HEK293 (cell line): Measurements from ENCODE around the gene WSB2.

Experiments used
- TCF7L2 ChIP-seq: IDR thresholded peaks from 2 replicates; pipeline ENCODE4 v1.6.1; 2011; ENCODE audit warnings: low read depth, mild to moderate bottlenecking, inconsistent platforms, low read length, moderate library complexity, borderline replicate concordance
- ZFP41 ChIP-seq: fragments of 450-650 bp; formaldehyde crosslinking; IDR thresholded peaks from 2 replicates; pipeline ENCODE4 v1.5.1; 2016; ENCODE audit warnings: missing biosample characterization, missing genetic modification characterization, borderline replicate concordance
- ZNF169 ChIP-seq: fragments of 450-650 bp; formaldehyde crosslinking; IDR thresholded peaks from 2 replicates; pipeline ENCODE4 v1.5.1; 2016; ENCODE audit warnings: missing biosample characterization, missing genetic modification characterization
- ZNF24 ChIP-seq: fragments of 450-650 bp; formaldehyde crosslinking; IDR thresholded peaks from 2 replicates; pipeline ENCODE4 v1.5.1; 2016; ENCODE audit warnings: missing biosample characterization, missing genetic modification characterization
- TF ChIP-seq, protein P1 (sequence below): fragments of 450-650 bp; formaldehyde crosslinking; IDR thresholded peaks from 2 replicates; pipeline ENCODE4 v1.5.1; 2016; ENCODE audit warnings: missing biosample characterization, missing genetic modification characterization

DNA sequence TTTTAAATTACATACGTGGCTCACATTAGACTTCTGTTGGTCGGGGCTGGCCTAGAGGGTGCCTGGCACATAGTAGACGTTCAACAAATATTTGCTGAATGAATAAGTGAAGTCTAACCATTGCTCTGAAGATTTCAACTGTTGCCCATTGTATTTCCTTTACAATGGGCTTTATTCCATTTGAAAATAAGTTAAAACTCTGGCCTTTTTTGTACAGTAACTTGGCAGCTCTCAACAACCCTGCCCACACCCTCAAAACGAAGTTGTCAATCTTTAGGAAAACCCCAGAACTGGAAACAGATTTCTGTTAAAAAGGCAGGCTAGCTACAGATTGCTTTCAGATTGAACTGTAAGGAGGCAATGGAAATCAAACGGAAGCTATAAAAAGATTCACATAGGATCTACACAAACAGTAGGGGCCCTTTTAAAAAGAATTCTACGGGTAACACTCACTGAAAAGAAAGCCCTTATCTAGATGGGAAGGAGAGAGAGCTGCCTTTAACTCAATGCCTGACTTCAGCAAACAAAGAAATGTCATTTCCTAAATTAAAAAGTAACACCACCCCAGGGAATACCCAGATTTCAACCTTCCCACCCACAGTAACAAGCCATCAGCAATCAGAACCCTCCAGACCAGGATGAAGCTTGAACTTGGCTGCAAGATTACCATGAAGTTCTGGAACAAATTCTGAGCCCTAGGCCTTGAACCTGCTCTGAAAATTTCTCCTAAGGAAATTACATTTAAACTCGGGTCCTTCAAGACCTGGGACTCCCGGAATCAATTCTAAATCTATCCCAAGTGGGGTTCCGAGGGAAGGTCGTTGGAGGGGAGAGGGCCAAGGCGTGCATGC lies 1.4 kb downstream of the WSB2 start:
- TF ChIP-seq ZNF24 (tag by site-specific recombination) (no peak), ZNF169 (tag by site-specific recombination) (no peak), ZFP41 (tag by site-specific recombination) (no peak), TCF7L2 (no peak)
- TF ChIP-seq, protein P1, sequence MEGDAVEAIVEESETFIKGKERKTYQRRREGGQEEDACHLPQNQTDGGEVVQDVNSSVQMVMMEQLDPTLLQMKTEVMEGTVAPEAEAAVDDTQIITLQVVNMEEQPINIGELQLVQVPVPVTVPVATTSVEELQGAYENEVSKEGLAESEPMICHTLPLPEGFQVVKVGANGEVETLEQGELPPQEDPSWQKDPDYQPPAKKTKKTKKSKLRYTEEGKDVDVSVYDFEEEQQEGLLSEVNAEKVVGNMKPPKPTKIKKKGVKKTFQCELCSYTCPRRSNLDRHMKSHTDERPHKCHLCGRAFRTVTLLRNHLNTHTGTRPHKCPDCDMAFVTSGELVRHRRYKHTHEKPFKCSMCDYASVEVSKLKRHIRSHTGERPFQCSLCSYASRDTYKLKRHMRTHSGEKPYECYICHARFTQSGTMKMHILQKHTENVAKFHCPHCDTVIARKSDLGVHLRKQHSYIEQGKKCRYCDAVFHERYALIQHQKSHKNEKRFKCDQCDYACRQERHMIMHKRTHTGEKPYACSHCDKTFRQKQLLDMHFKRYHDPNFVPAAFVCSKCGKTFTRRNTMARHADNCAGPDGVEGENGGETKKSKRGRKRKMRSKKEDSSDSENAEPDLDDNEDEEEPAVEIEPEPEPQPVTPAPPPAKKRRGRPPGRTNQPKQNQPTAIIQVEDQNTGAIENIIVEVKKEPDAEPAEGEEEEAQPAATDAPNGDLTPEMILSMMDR (tag by site-specific recombination) = no peak
